NCI-H774 (cell line): Measurements from ENCODE around the gene AWAT2.

ENCODE experiments used
- DNase-seq: peaks from one replicate; lab custom pipeline; 2025; lab: John Stamatoyannopoulos, UW

The AWAT2 gene, protein sequence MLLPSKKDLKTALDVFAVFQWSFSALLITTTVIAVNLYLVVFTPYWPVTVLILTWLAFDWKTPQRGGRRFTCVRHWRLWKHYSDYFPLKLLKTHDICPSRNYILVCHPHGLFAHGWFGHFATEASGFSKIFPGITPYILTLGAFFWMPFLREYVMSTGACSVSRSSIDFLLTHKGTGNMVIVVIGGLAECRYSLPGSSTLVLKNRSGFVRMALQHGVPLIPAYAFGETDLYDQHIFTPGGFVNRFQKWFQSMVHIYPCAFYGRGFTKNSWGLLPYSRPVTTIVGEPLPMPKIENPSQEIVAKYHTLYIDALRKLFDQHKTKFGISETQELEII

DNA sequence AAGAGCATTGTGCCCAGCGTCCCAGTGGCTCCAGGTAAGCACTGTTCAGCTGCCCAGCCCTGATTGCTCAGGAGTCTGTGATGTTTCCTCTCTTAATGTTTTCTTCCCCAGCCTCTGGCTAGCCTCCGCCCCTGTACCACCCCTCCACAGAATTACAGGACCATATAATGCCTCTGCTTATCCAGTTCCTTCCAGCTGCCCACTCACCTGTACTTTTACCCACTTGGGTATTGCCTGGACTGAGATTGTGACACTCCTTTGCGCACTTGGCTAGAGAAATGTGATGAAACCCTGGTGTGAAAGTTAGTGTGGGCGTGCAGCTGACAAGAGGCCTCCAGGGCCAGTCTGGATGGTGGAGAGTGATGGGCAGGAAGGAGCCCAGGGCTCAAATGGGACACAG is at the start of gene AWAT2:
AWAT2 (minus strand) TSS at position 14 of the 400 bp plus-strand sequence; CDS start at position 8, 6 bp downstream.
- DNase-seq = no peak

DNA sequence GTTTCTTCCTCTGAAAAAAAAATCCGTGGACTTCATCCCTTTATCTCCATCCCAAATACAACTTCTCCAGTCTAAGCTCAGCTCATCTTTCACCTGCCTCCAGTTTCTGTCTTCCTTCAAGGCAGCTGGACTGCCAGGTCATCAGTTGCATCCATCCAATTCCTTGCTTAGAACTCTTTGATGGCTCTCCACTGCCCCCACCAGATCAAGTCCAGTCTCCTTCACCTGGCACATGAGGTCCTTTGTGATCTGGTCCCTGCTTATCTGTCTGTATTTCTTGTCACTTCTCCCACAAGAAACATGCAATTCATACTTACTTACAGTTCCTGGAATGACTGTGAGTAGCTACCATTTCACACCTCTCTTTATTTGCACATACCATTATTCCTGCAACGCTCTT is 46.3 kb upstream of the AWAT2 start:
- no peak for DNase-seq

DNA sequence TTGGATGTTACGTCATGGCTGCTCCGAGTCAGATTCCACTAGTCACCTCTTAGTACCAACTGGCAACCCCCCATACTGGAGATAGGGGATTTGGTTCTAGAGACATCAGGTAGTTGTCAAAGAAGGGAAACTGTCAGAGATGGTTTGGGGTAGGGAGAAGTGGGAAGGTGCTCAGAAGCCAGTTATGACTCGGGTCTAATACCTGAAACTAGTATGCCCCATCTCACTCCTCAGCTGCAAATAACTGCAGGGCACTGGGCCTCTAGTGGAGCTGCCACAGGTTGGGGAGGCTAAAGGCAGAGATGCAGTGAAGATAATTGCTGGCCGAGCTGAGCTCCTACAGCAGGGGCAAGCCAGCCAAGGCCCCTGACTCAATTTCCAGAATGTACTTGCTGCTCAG is 42.5 kb upstream of the AWAT2 start:
- no peak for DNase-seq

DNA sequence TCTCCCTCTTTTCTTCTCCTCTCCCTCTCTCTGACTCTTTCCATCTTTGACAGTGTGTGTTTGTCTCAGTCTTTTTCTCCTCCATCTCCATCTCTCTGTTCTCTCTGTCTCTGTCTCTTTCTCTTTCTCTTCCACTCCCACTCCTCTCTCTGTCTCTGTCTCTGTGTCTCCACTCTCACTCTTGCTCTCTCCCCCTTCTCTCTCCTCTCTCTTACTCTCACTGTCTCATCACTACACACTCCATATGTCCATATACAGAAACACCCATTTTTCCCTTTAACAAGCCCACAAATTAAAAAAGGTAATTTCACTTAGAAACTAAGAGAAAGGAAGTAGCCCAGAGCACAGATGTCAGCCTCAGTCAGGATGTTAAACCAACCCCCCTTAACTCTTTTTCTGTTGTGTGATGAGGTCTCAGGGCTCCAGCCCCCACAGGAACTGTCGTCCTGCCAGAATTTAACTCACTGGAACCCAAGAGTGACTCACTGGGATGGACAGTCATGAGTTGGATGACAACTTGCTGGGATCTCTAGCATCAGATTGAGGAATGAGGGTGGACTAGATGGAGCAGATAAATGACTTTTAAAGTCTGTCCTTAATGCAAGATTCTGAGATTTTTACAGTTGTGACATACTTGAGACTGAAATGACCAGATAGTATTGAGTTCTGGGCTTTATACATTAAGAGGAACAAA is 40.0 kb upstream of the AWAT2 start:
- no peak for DNase-seq

DNA sequence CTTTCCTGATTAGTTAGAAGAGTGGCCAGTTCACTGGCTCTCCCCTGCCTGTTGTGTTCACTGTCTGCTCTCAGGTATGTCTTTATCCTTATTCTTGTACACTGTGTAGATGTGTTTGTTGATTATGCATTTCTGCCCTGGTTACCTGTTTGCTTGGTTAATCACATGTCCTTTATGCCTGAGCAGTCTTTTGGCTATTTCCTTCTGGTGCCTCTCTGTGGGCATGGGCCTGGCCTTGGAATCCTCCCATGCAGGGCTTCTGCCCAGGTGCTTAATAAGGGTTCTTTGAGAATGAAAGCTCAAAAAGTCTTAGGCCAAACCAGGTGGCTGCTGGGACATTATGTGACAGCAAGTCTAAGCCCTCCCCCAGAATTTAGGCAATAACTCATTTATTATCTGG is 39.0 kb upstream of the AWAT2 start:
- DNase-seq = no peak

DNA sequence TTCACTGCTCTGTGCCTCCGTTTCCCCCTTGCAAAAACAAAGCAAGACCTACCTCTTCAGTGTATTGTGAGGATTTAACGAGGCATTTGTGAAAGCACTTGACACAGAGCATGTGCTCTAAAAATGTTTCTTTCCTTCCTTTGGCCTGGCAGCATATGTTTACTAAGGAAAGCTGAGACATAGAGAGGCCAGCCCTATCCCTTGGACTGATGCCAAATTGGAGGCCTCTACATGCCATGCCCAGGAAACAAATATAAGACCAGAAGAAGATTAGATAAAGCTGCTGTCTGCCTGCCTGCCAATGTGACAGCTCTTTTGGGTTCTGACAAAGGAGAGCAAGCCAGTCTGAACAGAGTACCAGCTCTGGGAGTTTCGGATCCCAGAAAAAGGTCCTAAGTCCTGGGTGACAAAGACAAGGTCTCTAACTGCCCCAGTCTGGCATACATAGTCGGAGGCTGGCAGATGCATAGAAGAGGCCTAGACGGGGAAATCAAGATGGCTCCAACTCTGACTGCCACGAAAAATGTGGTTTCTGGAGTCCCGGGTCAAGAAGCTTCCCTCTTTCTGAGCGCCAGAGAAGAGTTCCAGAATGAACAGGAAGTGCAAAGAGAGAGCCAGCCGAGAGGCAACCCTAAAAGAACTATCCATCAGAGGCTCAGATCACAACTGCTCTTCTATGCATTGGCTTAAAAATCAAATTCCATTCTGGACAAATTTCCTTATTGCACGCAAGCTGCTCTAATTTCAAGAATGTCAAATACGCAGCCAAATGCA is 38.3 kb upstream of the AWAT2 start:
- no peak for DNase-seq

DNA sequence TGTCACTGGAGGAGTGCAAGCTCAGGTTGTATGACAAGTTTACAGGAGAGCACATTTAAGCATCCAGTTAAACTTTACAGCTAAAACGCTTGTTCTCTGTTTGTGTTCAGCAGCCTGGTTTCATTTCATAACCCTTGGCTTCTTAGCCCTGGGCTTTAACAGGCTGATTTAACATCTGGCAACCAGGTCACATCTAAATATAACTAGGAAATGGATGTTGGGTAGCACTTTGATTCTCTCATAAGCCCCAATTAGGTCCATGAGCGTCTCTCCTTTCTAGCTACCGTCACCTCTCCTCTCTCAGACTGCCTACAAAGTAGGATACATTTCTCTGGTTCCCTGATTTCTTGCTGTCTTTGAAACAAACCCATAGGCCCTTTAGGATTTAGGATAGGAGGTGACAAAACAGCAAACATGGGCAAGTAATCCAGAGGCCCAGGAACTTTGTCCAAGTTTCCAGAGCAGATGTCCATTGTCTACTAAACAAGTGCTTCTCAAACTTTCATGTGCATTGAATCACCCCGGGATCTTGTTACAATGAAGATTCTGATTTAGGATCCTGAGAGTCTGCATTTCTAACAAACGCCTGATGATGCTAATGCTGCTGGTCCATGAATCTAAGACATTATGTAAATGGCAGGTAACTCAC is 35.0 kb upstream of the AWAT2 start:
- no peak for DNase-seq

DNA sequence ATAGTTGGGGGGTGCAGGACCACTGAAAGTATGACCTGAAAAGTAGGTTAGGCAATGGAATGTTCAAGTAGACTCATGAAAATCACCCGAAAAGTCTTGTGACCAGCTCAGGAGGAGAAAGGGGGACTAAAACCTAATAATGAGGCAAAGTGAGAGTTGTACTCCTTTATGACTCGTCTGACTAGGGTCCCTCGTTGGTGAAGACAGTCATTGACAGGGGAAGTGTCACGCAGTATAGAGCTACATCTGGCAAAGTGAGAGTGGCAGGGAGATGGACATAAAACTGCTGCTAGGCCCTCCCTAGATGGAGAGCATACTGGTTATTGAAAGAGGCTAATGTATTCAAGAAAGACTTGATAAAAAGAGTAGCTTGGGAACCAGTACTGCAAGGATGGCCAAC is 33.0 kb upstream of the AWAT2 start:
- DNase-seq = no peak

DNA sequence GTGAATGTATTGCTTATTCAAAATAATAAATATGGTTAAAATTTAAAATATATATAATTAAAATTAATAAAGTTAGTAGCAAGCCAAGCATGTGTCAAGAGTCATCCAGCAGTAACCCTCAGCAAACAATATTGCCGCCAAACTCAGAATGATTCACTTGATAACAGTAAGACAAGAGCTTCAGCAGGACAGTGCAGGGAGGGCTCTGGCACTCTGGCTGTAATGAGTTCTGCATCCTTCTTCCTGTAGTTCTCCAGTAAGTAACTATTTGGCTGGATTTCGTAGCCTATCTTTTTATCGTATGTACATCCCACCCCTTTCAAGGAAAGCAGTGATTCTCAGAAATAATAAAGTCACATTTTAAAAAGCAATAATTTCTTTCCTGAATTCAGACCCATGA is 30.1 kb upstream of the AWAT2 start:
- DNase-seq = no peak

DNA sequence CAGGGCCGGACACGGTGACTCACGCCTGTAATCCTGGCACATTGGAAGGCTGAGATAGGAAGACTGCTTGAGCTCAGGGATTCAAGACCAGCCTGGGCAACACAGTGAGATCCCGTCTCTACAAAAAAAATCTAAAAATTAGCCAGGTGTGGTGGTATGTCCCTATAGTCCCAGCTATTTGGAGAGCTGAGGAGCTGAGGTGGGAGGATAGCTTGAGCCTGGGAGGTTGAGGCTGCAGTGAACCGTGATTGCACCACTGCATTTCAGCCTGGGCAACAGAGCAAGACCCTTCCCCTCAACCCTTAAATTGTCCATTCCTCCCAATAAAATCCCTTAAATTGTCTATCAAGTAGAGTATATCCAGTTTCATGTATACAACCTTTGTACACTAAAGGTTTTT is 29.6 kb upstream of the AWAT2 start:
- DNase-seq = no peak

DNA sequence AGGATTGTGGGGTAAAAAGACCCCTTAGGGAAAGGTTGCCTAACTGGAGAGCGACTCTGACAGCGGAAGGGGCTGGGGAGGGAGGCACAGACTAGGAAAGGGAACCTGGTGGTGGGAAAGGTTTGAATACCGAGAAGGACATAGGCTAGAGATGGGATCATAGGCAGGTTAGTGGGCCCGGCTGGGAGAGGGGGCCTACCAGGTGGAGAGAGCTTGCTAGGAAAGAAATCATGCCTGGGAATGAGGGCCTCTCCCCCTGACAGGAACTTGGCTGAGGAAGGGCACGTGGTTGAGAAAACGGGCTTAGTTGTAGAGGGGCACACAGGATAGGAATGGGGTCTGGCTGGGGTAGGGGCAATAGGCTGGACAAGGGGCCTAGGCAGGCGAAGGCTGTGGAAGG is 16.9 kb upstream of the AWAT2 start:
- no peak for DNase-seq

DNA sequence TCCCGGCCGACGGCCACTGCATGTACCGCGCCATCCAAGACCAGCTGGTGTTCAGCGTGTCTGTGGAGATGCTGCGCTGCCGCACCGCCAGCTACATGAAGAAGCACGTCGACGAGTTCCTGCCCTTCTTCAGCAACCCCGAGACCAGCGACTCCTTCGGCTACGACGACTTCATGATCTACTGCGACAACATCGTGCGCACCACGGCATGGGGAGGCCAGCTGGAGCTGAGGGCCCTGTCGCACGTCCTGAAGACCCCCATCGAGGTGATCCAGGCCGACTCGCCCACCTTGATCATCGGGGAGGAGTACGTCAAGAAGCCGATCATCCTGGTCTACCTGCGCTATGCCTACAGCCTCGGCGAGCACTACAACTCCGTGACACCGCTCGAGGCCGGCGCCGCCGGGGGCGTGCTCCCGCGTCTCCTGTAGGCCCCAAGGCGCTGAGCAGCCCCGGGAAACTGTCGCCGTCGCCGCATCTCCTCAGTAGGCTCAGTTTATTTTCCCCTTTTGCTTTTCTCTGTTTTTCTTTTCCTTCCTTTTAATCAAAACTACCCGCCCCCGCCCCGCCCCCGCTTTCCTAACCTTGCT is 13.3 kb upstream of the AWAT2 start:
- DNase-seq = no peak

DNA sequence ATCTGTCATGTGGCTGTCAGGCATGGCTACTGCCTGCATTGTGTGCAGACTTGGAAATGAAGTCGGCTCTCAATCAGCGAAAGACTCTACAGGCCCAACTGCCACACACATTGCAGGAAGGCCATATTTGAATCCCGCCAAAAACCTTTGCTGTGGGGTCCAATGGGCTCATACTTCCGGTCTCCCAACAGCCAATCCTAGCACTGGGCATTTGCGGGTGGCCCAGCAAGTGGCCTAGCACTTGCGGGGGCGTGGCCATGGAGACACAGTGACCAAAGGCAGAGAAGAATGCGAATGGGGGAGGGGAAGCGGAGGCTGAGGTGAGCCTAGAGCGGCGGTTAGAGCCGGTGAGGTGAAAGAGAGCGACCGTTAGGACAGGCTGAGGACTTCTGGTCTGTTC is 12.3 kb upstream of the AWAT2 start, which contains the start of gene OTUD6A:
OTUD6A (plus strand) TSS at position 382 of the 400 bp plus-strand sequence. CDS start 68 bp downstream, outside the sequence.
- DNase-seq = no peak

DNA sequence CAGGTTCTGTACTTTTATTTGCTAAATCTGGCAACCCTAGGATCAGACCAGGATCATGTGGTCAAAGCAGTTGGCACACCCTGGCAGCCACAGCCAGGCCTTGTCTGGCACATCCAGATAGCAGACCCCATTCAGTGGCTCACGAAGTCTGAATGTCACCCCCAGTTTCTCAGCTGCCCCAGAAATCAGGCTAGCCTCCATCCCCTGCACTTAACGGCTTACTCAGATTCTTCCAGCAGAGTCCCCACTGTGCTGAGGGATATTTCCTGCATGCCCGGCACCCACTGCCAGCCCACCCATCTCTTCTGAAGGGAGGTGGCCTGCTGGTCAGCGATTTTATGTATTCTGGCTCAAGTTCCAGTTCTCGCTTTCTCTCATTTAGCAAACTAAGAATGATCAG is 4.7 kb upstream of the AWAT2 start:
- DNase-seq = no peak

DNA sequence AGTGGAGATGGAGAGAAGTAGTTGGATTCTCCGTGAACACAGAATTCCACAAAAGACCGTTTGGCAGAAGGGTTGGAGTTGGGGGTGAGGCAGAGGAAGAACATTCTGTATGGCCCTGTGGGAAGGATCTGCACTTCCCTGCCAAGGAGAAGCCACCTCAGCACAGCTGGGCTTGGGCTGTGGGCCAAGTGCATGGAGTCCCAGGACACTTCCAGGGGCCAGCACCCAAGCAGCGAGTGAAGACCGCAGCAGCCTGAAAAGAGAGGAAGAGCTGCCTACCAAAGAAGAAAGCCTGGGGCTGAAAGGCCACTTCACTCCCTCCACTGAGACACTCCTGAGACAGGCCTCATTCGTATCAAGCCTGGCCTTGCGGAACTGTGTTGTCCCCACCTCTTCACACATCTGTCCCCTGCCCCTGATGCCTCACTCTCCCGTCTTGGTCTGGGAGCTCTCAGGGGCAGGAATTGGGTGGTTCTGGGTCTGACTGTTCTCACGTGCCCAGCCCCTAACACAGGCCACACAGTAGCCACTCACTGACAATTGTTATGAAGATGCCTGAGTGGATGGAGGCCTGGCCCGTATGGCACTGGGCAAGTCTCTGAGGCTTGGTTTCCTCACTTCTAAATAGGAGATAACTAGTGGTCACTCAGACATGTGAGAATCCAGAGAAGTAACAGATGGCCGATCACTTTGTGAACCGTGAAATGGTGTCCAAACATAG is 3.3 kb upstream of the AWAT2 start:
- no peak for DNase-seq

DNA sequence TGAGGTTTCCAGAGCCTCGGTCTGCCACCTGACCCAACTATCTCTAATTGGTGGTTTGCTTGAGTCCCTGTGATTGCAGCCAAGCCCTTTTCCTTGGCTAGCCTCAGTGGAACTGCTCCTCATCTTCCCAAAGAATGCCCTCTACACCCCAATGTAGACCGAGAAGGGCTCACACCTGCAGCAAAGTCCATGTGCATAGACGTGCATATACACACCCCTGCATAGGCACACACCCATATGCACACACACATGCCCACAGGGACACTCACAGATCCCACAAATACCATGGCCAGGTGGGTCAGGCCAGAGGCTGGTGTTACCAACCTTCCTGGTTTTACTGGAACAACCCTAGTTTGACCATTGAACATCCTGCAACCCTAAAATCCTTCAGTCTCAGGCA is 332 bp downstream of the AWAT2 start:
- DNase-seq = no peak

DNA sequence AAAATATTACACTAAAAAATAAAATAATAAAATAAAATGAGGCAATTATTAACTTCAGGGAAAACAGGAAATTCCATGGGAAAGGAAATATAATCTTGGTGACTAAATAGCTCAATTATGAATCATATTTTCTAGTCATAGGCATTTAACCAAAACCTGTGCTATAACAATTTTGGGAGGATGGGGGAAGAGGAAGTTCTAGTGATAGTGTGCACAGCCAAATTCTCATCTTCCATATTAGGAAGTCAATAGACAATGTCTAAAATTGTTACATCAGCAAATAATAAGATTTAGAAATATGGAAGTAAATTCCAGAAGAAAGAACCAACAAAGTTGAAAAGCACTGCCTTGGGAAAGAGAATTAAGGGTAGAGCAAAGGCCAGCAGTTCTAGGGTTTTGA is 2.8 kb downstream of the AWAT2 start:
- no peak for DNase-seq

DNA sequence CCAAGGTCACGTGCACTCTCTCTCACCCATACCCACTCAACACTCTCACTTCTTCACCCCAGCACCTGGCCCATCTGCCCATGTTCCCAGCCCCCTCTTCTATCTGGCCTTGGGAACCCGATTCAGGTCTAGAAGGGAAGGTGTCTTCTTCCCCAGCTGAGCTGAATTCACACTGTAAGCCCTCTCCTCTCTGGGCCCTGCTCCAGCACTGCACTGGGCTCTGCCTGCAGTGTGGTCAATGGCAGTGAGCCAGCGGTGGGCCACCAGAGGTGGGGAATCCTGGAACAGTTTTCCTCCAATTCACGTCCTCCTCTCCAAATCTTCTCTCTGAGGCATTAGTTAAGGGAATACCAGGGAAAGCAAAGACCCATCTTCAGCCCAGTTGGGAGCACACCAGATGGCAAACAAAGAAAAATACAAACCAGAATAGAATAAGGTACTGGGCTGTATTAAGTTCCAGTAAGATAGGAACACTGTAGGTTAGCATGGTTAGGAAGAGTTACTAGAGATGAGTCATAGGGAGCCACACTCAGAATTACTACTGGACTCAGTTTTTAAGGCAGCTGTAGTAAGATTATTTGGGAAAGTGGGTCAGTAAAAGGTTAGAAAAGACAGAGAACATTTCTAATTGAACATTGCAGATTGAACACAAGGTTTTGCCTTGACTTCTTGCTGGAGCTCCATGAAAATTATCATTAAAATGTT is 5.0 kb downstream of the AWAT2 start:
- DNase-seq = no peak

DNA sequence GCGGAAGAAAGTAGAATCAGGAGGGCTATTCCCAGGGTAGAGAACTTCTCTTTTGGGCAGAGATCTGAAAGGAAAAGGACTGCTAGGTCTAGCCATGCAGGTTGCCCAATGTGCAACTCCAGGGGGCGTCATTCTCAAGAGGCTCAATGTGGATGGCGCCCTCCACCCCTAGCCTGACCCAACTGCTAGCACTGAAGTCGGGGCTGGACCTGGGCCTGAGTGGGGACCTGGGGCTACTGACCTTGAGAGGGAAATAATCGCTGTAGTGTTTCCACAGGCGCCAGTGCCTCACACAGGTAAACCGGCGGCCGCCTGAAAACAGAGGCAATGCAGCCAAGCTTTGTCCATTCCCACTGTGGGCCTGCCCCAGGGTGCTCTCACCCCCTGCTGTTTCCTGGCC is 6.1 kb downstream of the AWAT2 start:
- no peak for DNase-seq
